Fibroblast of pulmonary artery (primary cell): ENCODE results near the gene CNTN4.

Experiments
- DNase-seq: peaks from one replicate; pipeline ENCODE4 v3.0.0-alpha.2; 2010; ENCODE audit warnings: low read depth
- H3K4me3 ChIP-seq: replicated peaks from 2 replicates; pipeline ENCODE4 v1.5.1; 2011; ENCODE audit warnings: low read depth, mild to moderate bottlenecking, control low read depth, low read length, moderate library complexity
- CTCF ChIP-seq: IDR thresholded peaks from 2 replicates; pipeline ENCODE4 v1.5.1; 2011; ENCODE audit warnings: mild to moderate bottlenecking, control low read depth, low read length, inconsistent platforms; ENCODE audit errors: missing control alignments

CNTN4 gene

GRCh38 chr3:2822611-2823010 is 723.9 kb downstream of the CNTN4 start:
- no peak for TF ChIP-seq CTCF
- H3K4me3 ChIP-seq, result no peak overlapping the region
- no peak for DNase-seq

- H3K4me3 ChIP-seq, result no peak overlapping the region
- peak; percentile 3 for DNase-seq
- TF ChIP-seq CTCF, result no peak
Measured at GRCh38 chr3:2823031-2823430, 724.4 kb downstream of the CNTN4 start.

GRCh38 chr3:2823437-2824211 is 725.0 kb downstream of the CNTN4 start:
- DNase-seq, result no peak
- no peak for TF ChIP-seq CTCF
- no peak overlapping the region for H3K4me3 ChIP-seq

GRCh38 chr3:2826036-2826435 is 727.4 kb downstream of the CNTN4 start:
- no peak for DNase-seq
- no peak for TF ChIP-seq CTCF
- H3K4me3 ChIP-seq, result no peak overlapping the region

GRCh38 chr3:2826453-2826852 is 727.8 kb downstream of the CNTN4 start:
- no peak for DNase-seq
- TF ChIP-seq CTCF, result no peak
- no peak overlapping the region for H3K4me3 ChIP-seq

- H3K4me3 ChIP-seq, result no peak overlapping the region
- TF ChIP-seq CTCF, result no peak
- no peak for DNase-seq
Measured at GRCh38 chr3:2837239-2837638, 738.6 kb downstream of the CNTN4 start.

GRCh38 chr3:2837910-2838309 is 739.2 kb downstream of the CNTN4 start:
- TF ChIP-seq CTCF, result no peak
- H3K4me3 ChIP-seq, result no peak overlapping the region
- no peak for DNase-seq
